Measurements from ENCODE around the gene ITIH4.

ITIH4 gene

DNA sequence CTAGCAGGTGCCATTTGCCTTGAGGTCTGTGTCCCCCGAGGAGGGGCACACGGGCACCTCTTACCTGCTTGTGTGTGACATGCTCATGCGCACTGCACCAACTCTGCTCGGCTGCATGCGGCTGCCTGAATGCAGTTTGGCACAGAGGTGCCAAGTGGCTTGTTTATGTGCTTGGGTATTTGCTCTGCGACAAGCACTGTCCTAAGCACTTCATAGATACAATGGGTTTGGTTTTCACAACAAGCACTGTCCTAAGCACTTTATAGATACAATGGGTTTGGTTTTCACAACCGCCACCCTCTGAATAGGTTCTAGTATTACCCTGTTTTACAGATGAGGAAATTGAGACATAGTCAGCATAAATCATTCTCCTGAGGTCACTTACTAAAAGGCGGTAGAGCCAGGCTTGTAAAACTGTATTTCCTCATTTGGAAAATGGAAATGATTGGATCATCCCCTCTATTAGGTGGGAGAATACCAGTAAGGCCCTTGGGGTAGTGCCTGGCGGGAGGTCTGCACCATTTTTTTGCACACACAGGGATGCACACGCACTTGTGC is 487 bp downstream of the ITIH4 start:
- no peaks in the 10 kb centered on the region for H3K79me2 ChIP-seq (ENCODE audit: insufficient read depth, low read length)
- H3K9me3 ChIP-seq (ENCODE audit: insufficient read depth, low read depth, low read length) = no peaks in the 10 kb centered on the region
- H3K27me3 ChIP-seq (ENCODE audit: insufficient read depth, low read length, poor library complexity, severe bottlenecking) = no peaks in the 10 kb centered on the region
- no peaks in the 10 kb centered on the region for H3K4me1 ChIP-seq (ENCODE audit: insufficient read depth, low read length, poor library complexity, severe bottlenecking)
- TF ChIP-seq, protein P1, sequence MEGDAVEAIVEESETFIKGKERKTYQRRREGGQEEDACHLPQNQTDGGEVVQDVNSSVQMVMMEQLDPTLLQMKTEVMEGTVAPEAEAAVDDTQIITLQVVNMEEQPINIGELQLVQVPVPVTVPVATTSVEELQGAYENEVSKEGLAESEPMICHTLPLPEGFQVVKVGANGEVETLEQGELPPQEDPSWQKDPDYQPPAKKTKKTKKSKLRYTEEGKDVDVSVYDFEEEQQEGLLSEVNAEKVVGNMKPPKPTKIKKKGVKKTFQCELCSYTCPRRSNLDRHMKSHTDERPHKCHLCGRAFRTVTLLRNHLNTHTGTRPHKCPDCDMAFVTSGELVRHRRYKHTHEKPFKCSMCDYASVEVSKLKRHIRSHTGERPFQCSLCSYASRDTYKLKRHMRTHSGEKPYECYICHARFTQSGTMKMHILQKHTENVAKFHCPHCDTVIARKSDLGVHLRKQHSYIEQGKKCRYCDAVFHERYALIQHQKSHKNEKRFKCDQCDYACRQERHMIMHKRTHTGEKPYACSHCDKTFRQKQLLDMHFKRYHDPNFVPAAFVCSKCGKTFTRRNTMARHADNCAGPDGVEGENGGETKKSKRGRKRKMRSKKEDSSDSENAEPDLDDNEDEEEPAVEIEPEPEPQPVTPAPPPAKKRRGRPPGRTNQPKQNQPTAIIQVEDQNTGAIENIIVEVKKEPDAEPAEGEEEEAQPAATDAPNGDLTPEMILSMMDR (conservative IDR thresholded peaks at IDR 0.05; ENCODE audit: low read length) = no peak
- TF ChIP-seq EZH2phosphoT487 (IDR thresholded peaks at IDR 0.05; ENCODE audit: borderline replicate concordance) = no peak
- no peak overlapping the region for H3K4me2 ChIP-seq (ENCODE audit: low read depth, low read length, poor library complexity, severe bottlenecking)
- no peaks in the 10 kb centered on the region for H3K9me2 ChIP-seq (replicated peaks; ENCODE audit: low read depth, low read length)
- H2AFZ ChIP-seq (ENCODE audit: low read length) = no peak overlapping the region
- H3K9ac ChIP-seq (ENCODE audit: low read depth, low read length, poor library complexity, severe bottlenecking) = no peak overlapping the region
- no peak overlapping the region for H3K4me3 ChIP-seq (ENCODE audit: low read length, poor library complexity, severe bottlenecking)
- no peaks in the 10 kb centered on the region; the same call in 1 of the 2 replicates for H3K36me3 ChIP-seq (ENCODE audit: insufficient read depth, low read length)
- H4K20me1 ChIP-seq (ENCODE audit: insufficient read depth, low read length, poor library complexity, severe bottlenecking) = no peaks in the 10 kb centered on the region
- no peaks in the 10 kb centered on the region for H3F3A ChIP-seq (ENCODE audit: low read depth)

DNA sequence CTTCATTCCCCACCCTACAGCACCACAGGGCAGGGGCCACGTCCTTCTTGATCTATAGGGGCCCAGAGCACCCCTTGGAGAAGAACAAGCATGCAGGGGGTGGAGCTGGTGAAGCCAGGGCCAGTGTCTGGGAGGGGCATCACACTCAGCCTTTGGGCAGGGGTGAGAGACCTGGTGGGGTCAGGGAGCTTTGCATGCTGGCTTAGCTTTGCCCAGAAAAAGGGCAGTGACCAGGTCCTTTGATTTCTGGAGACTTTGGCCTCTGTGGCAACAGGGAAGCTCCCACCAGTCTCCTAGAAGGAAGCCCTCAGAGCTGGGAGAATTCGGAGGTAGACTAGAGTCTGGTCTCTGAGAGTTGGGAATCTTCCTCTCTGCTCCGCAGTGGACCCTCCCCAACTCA is 990 bp downstream of the ITIH4 start:
- Histone ChIP-seq H2AFZ (ENCODE audit: low read length) (no peak overlapping the region), H3K9me3 (ENCODE audit: insufficient read depth, low read depth, low read length) (no peaks in the 10 kb centered on the region), H3K4me1 (ENCODE audit: insufficient read depth, low read length, poor library complexity, severe bottlenecking) (no peaks in the 10 kb centered on the region), H3K27me3 (ENCODE audit: insufficient read depth, low read length, poor library complexity, severe bottlenecking) (no peaks in the 10 kb centered on the region), H3F3A (ENCODE audit: low read depth) (no peaks in the 10 kb centered on the region), H3K4me2 (ENCODE audit: low read depth, low read length, poor library complexity, severe bottlenecking) (no peak overlapping the region), H3K4me3 (ENCODE audit: low read length, poor library complexity, severe bottlenecking) (no peak overlapping the region), H3K36me3 (ENCODE audit: insufficient read depth, low read length) (no peaks in the 10 kb centered on the region), H4K20me1 (ENCODE audit: insufficient read depth, low read length, poor library complexity, severe bottlenecking) (no peaks in the 10 kb centered on the region), H3K9me2 (replicated peaks; ENCODE audit: low read depth, low read length) (no peaks in the 10 kb centered on the region), H3K9ac (ENCODE audit: low read depth, low read length, poor library complexity, severe bottlenecking) (no peak overlapping the region), H3K79me2 (ENCODE audit: insufficient read depth, low read length) (no peaks in the 10 kb centered on the region)
- TF ChIP-seq EZH2phosphoT487 (IDR thresholded peaks at IDR 0.05; ENCODE audit: borderline replicate concordance) = no peak
- TF ChIP-seq, protein P1 (conservative IDR thresholded peaks at IDR 0.05; ENCODE audit: low read length) = no peak

DNA sequence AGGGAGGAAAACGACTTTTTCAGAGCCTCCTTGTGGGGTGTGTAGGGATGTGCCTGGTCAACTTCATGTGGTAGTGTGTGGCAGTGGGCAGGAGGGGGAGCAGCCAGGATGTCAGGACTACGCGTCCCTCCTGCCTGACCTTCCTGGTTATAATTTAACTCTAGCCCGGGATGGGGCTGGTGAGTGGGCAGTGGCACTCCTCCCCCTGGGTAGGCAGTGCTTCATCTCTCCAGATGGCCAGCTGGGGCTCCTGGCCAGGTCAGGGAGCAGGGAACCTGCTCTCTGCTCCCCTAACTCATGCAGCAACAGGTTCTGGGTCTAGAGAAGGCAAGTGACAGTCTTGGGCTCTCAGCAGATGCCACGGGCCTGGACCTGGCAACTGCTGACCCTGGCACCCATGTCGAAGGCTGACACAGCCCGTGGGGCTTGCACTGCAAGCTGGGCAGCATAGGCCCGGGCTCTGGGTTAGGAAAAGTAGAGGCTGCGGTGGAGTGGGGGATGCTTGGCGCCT is 2.6 kb downstream of the ITIH4 start:
- Histone ChIP-seq H3K27me3 (ENCODE audit: insufficient read depth, low read length, poor library complexity, severe bottlenecking) (no peaks in the 10 kb centered on the region), H3K79me2 (ENCODE audit: insufficient read depth, low read length) (no peaks in the 10 kb centered on the region), H4K20me1 (ENCODE audit: insufficient read depth, low read length, poor library complexity, severe bottlenecking) (no peaks in the 10 kb centered on the region), H2AFZ (ENCODE audit: low read length) (no peak overlapping the region), H3K36me3 (ENCODE audit: insufficient read depth, low read length) (no peaks in the 10 kb centered on the region), H3K4me3 (ENCODE audit: low read length, poor library complexity, severe bottlenecking) (no peak overlapping the region), H3K9ac (ENCODE audit: low read depth, low read length, poor library complexity, severe bottlenecking) (no peak overlapping the region), H3K4me1 (ENCODE audit: insufficient read depth, low read length, poor library complexity, severe bottlenecking) (no peaks in the 10 kb centered on the region), H3F3A (ENCODE audit: low read depth) (no peaks in the 10 kb centered on the region), H3K9me3 (ENCODE audit: insufficient read depth, low read depth, low read length) (no peaks in the 10 kb centered on the region), H3K4me2 (ENCODE audit: low read depth, low read length, poor library complexity, severe bottlenecking) (no peak overlapping the region), H3K9me2 (replicated peaks; ENCODE audit: low read depth, low read length) (no peaks in the 10 kb centered on the region)
- TF ChIP-seq, protein P1 (conservative IDR thresholded peaks at IDR 0.05; ENCODE audit: low read length) = no peak
- TF ChIP-seq EZH2phosphoT487 (IDR thresholded peaks at IDR 0.05; ENCODE audit: borderline replicate concordance) = no peak
